Measurements from ENCODE around the gene KIF16B.

DNA sequence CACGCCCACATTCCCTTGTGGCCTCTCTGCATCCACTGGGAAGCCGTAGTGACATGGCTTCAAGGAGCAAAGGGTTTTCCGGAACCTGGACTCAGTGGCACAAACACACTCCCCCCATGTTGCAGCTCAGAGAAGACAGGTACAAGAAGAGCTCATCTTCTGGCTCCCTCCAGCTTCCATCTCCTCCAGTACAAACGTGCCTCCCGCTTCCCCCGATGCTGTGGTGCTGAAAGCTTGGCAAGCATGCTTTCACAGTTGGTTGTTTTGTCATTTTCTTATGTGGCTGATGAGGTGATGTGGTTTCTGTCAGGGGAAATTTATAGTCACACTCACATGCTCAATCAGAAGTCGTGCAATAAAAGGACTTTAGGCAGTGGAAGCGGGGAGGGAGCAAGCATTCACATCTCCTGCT is 258.5 kb downstream of the KIF16B start:
- TF ChIP-seq, protein P1, sequence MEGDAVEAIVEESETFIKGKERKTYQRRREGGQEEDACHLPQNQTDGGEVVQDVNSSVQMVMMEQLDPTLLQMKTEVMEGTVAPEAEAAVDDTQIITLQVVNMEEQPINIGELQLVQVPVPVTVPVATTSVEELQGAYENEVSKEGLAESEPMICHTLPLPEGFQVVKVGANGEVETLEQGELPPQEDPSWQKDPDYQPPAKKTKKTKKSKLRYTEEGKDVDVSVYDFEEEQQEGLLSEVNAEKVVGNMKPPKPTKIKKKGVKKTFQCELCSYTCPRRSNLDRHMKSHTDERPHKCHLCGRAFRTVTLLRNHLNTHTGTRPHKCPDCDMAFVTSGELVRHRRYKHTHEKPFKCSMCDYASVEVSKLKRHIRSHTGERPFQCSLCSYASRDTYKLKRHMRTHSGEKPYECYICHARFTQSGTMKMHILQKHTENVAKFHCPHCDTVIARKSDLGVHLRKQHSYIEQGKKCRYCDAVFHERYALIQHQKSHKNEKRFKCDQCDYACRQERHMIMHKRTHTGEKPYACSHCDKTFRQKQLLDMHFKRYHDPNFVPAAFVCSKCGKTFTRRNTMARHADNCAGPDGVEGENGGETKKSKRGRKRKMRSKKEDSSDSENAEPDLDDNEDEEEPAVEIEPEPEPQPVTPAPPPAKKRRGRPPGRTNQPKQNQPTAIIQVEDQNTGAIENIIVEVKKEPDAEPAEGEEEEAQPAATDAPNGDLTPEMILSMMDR (IDR thresholded peaks at IDR 0.05; ENCODE audit: borderline replicate concordance, extremely low read depth, low read length, poor library complexity, severe bottlenecking) = no peak
- no peak for TF ChIP-seq EZH2 (IDR thresholded peaks at IDR 0.05; ENCODE audit: borderline replicate concordance, low read depth, low read length, severe bottlenecking)

Data from DND-41 (cell line).